HL-60/S4 treated with phorbol 12-myristate 13-acetate at 8.2 ng/mL for 4 days and 3 days (cell line): ENCODE results near the gene WWP2.
"Not testable (repeated sequence)": the region's sequence is repeated elsewhere in the genome, so short reads cannot be mapped to it uniquely, and the experiment has no call there.

Source experiments
- in situ Hi-C: fragments of 300-500 bp; cut with MboI; formaldehyde crosslinking; loops from 2 replicates; pipeline ENCODE4 v1.15.0; 2022; ENCODE audit warnings: low sequenced_read_pairs

WWP2 gene

GRCh38 chr16:69791391-69791847 lies 29.3 kb downstream of the WWP2 start:
- in situ Hi-C loops = not testable (repeated sequence)

- in situ Hi-C loops = no loop called here
These were observed 31.4 kb downstream of the WWP2 start for GRCh38 chr16:69793526-69793925.

- in situ Hi-C loops = no loop called here
These were observed 32.4 kb downstream of the WWP2 start for GRCh38 chr16:69794486-69794885.

- in situ Hi-C loops = no loop called here
These were observed 34.4 kb downstream of the WWP2 start for GRCh38 chr16:69796285-69797118.

- in situ Hi-C loops = no loop called here
These were observed 36.3 kb downstream of the WWP2 start for GRCh38 chr16:69798466-69798865.

- in situ Hi-C loops = no loop called here
These were observed 37.5 kb downstream of the WWP2 start for GRCh38 chr16:69799611-69800031.

GRCh38 chr16:69804297-69804696 lies 42.2 kb downstream of the WWP2 start:
- in situ Hi-C loops = no loop called here

GRCh38 chr16:69806776-69807175 lies 44.6 kb downstream of the WWP2 start:
- in situ Hi-C loops = not testable (repeated sequence)

GRCh38 chr16:69812688-69813014 lies 50.5 kb downstream of the WWP2 start:
- in situ Hi-C loops = no loop called here

- in situ Hi-C loops = no loop called here
These were observed 51.9 kb downstream of the WWP2 start for GRCh38 chr16:69814078-69814477.

GRCh38 chr16:69814561-69814960 lies 52.4 kb downstream of the WWP2 start:
- in situ Hi-C loops = no loop called here

GRCh38 chr16:69815216-69815883 lies 53.2 kb downstream of the WWP2 start:
- in situ Hi-C loops = not testable (repeated sequence)

- in situ Hi-C loops = no loop called here
These were observed 54.9 kb downstream of the WWP2 start for GRCh38 chr16:69816996-69817395.

GRCh38 chr16:69818891-69819545 lies 56.9 kb downstream of the WWP2 start:
- in situ Hi-C loops = no loop called here

- in situ Hi-C loops = no loop called here
These were observed 58.9 kb downstream of the WWP2 start for GRCh38 chr16:69820926-69821541.

GRCh38 chr16:69821844-69822173 lies 59.7 kb downstream of the WWP2 start:
- in situ Hi-C loops = no loop called here

- in situ Hi-C loops = no loop called here
These were observed 60.2 kb downstream of the WWP2 start for GRCh38 chr16:69822174-69822935.

GRCh38 chr16:69823831-69824563 lies 61.9 kb downstream of the WWP2 start:
- in situ Hi-C loops = no loop called here

- in situ Hi-C loops = not testable (repeated sequence)
These were observed 62.5 kb downstream of the WWP2 start for GRCh38 chr16:69824564-69825142.

- in situ Hi-C loops = no loop called here
These were observed 65.4 kb downstream of the WWP2 start for GRCh38 chr16:69827524-69827923.
